ENCODE results near the gene PDLIM3. TPM values are rescaled to one million over a fixed set of nuclear protein-coding genes. Genes with fewer than 3 reads are reported as not detected.

PDLIM3 gene
- total and polyA plus RNA-seq, 2 experiments from 2014 or later, result 8.5 to 18.0 TPM

DNA sequence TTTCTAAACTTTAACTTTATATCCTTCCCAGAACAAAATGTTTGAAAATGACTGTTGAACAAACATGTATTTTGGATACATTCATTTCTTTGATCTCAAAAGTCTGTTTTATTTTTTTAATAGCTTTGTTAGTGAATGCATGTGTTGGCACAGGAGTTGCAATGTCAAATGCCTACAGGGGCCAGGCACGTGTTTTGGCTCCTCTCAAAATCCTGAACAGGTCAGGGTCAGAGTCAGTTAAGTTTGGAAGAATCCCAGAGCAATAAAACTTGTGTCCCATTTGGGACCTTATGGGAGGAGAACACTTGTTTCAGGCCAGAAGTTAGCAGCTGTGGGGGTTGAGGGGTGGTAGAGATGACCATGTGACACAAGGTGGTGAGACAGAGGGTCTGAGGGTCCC lies 34.7 kb downstream of the PDLIM3 start:
- Mint-ChIP-seq H3K4me3 (no peak overlapping the region; the same call in 2 of the 3 replicates), H3K27ac (no peak overlapping the region), H3K36me3 (ENCODE audit: low read depth) (peaks cover 21% of the 10 kb centered on the region), H3K4me1 (0 out of 3 replicates have a peak, but pooled peaks cover 2% of the 10 kb centered on the region), H3K9me3 (peaks cover 13% of the 10 kb centered on the region), H3K27me3 (ENCODE audit: insufficient read depth, low read depth, poor library complexity) (peaks cover 5% of the 10 kb centered on the region)
- Histone ChIP-seq H3K79me2 (replicated peaks; ENCODE audit: insufficient read depth) (no peaks in the 10 kb centered on the region), H3F3A (replicated peaks; ENCODE audit: low read depth) (no peaks in the 10 kb centered on the region), H3K9me2 (ENCODE audit: insufficient read depth) (no peaks in the 10 kb centered on the region), H3K4me2 (no peak overlapping the region), H3K36me3 (ENCODE audit: insufficient read depth) (no peaks in the 10 kb centered on the region), H3K27me3 (ENCODE audit: insufficient read depth) (no peaks in the 10 kb centered on the region), H2AFZ (no peak overlapping the region), H4K20me1 (replicated peaks; ENCODE audit: insufficient read depth) (no peaks in the 10 kb centered on the region), H3K4me3 (no peak overlapping the region), H3K27ac (ENCODE audit: low read depth) (no peak overlapping the region), H3K4me1 (ENCODE audit: insufficient read depth) (no peaks in the 10 kb centered on the region)
- TF ChIP-seq, protein P1, sequence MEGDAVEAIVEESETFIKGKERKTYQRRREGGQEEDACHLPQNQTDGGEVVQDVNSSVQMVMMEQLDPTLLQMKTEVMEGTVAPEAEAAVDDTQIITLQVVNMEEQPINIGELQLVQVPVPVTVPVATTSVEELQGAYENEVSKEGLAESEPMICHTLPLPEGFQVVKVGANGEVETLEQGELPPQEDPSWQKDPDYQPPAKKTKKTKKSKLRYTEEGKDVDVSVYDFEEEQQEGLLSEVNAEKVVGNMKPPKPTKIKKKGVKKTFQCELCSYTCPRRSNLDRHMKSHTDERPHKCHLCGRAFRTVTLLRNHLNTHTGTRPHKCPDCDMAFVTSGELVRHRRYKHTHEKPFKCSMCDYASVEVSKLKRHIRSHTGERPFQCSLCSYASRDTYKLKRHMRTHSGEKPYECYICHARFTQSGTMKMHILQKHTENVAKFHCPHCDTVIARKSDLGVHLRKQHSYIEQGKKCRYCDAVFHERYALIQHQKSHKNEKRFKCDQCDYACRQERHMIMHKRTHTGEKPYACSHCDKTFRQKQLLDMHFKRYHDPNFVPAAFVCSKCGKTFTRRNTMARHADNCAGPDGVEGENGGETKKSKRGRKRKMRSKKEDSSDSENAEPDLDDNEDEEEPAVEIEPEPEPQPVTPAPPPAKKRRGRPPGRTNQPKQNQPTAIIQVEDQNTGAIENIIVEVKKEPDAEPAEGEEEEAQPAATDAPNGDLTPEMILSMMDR (conservative IDR thresholded peaks at IDR 0.05; ENCODE audit: low read depth in 2 of 2), result no peak
- TF ChIP-seq POLR2AphosphoS5 (IDR thresholded peaks at IDR 0.05; ENCODE audit: low read depth), result no peak
- TF ChIP-seq, protein P2, sequence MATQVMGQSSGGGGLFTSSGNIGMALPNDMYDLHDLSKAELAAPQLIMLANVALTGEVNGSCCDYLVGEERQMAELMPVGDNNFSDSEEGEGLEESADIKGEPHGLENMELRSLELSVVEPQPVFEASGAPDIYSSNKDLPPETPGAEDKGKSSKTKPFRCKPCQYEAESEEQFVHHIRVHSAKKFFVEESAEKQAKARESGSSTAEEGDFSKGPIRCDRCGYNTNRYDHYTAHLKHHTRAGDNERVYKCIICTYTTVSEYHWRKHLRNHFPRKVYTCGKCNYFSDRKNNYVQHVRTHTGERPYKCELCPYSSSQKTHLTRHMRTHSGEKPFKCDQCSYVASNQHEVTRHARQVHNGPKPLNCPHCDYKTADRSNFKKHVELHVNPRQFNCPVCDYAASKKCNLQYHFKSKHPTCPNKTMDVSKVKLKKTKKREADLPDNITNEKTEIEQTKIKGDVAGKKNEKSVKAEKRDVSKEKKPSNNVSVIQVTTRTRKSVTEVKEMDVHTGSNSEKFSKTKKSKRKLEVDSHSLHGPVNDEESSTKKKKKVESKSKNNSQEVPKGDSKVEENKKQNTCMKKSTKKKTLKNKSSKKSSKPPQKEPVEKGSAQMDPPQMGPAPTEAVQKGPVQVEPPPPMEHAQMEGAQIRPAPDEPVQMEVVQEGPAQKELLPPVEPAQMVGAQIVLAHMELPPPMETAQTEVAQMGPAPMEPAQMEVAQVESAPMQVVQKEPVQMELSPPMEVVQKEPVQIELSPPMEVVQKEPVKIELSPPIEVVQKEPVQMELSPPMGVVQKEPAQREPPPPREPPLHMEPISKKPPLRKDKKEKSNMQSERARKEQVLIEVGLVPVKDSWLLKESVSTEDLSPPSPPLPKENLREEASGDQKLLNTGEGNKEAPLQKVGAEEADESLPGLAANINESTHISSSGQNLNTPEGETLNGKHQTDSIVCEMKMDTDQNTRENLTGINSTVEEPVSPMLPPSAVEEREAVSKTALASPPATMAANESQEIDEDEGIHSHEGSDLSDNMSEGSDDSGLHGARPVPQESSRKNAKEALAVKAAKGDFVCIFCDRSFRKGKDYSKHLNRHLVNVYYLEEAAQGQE (IDR thresholded peaks at IDR 0.05; ENCODE audit: unreplicated experiment), result no peak
- no peak for TF ChIP-seq NANOG (IDR thresholded peaks at IDR 0.05; ENCODE audit: borderline replicate concordance)
- no peak for TF ChIP-seq STAT1 (IDR thresholded peaks at IDR 0.05; ENCODE audit: unreplicated experiment)
- TF ChIP-seq ZNF114 (CRISPR knock-in tag; IDR thresholded peaks at IDR 0.05), result no peak
- TF ChIP-seq JUNB (IDR thresholded peaks at IDR 0.05; ENCODE audit: unreplicated experiment), result no peak
- TF ChIP-seq, protein P3, sequence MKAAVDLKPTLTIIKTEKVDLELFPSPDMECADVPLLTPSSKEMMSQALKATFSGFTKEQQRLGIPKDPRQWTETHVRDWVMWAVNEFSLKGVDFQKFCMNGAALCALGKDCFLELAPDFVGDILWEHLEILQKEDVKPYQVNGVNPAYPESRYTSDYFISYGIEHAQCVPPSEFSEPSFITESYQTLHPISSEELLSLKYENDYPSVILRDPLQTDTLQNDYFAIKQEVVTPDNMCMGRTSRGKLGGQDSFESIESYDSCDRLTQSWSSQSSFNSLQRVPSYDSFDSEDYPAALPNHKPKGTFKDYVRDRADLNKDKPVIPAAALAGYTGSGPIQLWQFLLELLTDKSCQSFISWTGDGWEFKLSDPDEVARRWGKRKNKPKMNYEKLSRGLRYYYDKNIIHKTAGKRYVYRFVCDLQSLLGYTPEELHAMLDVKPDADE (IDR thresholded peaks at IDR 0.05), result no peak
- no peak for TF ChIP-seq EZH2 (IDR thresholded peaks at IDR 0.05; ENCODE audit: low read depth, unreplicated experiment)
- TF ChIP-seq EZH2phosphoT487 (IDR thresholded peaks at IDR 0.05; ENCODE audit: unreplicated experiment), result no peak
- TF ChIP-seq CREB1 (CRISPR knock-in tag; IDR thresholded peaks at IDR 0.05; ENCODE audit: low read depth), result no peak
- TF ChIP-seq ZNF462 (CRISPR knock-in tag; IDR thresholded peaks at IDR 0.05), result no peak
- TF ChIP-seq ZNF331 (CRISPR knock-in tag; IDR thresholded peaks at IDR 0.05; ENCODE audit: low read depth), result no peak
- no peak for ATAC-seq
- DNase-seq (ENCODE audit: low spot score), result no peak

All from GM23338 (cell line).